GM18507 (cell line): Measurements from ENCODE around the gene RENBP.

Experiments
- DNase-seq: peaks from one replicate; pipeline ENCODE4 v3.0.0; 2011; ENCODE audit warnings: low read depth; ENCODE audit not compliant: insufficient read length; ENCODE audit errors: extremely low spot score
- FAIRE-seq: peaks from 2 replicates; lab custom pipeline; 2011; peaks lifted over from hg19 to GRCh38; lab: Jason Lieb, UNC

The RENBP gene

GRCh38 chrX:153938226-153938786 lies 6.1 kb downstream of the RENBP start:
- FAIRE-seq (no peak), DNase-seq (no peak)

- no peak for DNase-seq
- no peak for FAIRE-seq
Observed at GRCh38 chrX:153937056-153937455, 7.4 kb downstream of the RENBP start.

DNA sequence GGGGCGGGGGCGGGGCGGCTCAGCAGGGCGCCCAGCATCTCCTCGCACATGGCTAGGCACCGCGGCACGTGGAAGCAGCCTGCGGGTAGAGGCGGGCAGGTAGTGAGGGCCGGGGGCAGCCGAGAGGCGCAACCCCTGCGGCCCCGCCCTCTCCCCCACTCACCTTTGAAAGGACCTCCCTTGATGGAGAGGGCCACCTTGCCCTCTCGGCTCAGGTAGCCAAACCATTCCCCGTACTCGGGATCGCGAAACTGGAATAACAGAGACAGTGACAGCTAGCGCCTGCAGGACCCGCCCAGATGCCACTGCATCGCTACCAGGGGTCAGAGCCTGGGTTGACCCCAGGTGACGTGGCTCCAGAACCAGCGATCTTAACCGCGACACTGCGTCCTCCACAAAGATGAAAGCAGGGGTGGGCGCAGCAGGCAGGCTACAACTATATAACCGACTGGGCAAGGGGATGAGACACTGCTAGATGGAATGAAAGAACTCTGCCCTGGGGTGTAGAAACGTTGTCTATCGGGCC lies 9.1 kb downstream of the RENBP start:
- FAIRE-seq (no peak), DNase-seq (no peak)

GRCh38 chrX:153934762-153935325 lies 9.6 kb downstream of the RENBP start, which contains the start of gene NAA10:
NAA10 (minus strand) TSS chrX:153935037; CDS start chrX:153934904, 133 bp downstream.
- DNase-seq (peak; percentile 63), FAIRE-seq (peak; percentile 83)

DNA sequence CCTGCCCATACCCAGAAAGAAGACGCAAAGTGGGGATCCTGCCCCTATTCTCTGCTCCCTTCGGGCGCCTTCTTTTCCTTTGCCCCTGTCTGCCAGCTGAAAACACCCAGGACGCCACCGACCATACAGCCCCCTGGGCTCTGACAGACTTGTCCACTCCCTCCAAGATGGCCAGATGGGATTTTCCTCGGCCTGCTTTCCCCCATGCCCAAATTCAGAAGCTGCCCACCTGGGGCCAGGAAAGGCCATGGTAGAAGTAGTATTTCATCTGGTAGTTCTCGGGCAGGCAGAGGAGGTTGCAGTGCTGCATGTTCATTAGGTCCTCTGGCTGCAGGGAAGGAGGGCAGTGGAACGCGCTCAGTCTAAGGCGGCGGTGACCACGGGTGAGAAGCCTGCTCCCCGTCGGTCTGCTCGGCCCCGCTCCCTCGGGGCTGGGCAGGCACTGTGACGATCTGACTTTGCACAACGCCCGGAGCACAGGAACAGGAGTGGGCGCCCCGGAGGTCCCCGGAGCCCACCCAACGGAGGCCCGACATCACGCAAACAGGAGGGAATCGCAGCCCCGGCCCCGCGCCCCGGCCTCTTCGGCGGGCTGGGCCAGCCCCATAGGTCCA lies 10.2 kb downstream of the RENBP start:
- no peak for DNase-seq
- no peak for FAIRE-seq

DNA sequence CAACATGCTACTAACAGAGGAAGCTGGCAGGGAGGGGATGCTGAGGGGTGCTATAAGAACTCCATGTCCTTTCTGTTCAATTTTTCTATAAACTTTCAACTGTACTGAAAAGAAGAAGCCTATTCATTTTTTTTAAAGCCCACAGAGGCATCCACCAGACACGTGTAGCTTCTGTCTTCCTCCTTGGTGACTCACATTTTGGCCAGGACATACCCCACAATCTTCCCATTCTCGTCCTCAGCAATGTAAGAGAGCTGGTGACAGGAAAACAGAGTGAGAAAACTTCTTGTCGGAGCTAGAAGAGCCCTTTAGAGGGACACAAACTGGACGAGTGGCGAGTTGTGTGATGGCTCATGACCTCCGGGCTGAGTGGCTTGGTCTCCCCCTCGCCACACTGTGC lies 10.7 kb downstream of the RENBP start:
- FAIRE-seq, result no peak
- DNase-seq, result no peak

DNA sequence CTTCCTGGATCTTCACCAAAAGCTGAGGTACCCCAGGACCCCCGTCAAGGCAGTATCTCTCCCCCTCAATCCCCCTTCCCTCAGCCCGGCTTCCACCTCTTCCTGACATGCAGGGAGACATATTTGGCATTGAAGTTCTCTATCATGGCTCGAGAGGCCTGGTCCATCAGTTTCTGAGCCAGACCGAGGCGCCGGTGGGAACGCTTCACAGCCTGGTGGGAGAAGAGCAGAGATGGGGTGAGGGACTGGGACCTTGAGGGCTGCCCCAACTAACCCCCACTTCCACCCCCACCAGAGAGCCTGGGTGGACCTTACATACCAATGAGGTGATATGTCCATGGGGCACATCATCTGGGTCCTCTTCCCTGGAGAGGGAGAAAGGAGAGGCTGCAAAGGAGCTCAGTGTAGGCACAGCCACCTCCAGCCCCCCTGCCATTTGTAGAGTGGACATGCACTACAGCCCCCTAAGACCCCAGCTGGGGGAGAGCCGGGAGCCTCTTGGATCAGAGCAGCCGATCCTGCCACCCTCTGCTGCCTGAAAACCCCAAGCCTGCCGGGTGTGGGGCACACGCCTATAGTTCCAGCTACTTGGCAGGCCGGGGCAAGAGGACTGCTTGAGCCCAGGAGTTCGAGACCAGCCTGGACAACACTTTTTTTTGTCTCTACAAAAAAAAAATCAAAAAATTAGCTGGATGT lies 12.1 kb downstream of the RENBP start:
- DNase-seq (no peak), FAIRE-seq (no peak)

GRCh38 chrX:153931748-153932147 lies 12.7 kb downstream of the RENBP start:
- FAIRE-seq (no peak), DNase-seq (no peak)

- FAIRE-seq, result no peak
- no peak for DNase-seq
Observed at GRCh38 chrX:153931151-153931550, 13.3 kb downstream of the RENBP start.

DNA sequence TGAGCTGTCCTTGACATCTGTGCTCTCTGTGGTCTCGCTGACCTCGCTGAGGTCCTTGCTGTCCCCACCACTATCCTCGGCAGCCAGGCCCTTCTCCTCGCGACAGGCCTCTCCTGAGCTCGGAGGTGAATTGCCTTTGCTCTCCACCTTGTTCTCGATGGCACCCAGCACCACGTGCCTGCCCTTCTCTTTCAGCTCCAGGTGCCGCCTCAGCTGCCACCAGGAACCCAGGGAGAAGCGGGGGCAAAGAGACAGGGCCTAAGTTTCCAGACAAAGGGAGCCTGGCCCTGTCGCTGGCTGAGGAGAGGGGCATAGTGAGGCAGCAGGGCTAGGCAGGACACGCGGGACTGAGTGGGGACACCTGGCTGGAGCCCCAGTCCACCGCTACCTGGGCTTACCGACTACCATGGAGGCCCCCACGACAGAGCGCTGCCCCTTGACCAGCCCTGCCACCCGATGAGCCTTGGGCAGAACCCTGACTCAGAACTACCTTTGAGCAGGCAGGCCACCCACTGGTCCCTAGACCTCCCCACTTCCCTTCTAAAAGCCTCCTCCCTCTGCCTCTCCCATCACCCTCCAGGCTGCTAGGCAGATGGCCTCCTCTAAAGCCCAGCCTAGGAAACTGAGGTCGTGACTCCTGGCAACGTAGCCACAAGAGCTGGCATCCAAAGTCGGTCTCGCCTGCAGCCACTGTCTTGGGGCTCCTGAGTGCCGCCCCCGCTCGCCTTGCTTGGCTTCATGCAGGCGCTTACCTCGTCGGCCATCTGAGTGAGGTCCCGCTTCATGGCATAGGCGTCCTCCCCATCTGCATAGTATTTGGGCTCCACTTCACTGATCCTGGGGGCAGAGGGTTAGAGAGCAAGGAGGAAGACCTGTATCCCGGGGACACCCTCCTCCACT lies 14.2 kb downstream of the RENBP start:
- DNase-seq, result no peak
- FAIRE-seq, result no peak

DNA sequence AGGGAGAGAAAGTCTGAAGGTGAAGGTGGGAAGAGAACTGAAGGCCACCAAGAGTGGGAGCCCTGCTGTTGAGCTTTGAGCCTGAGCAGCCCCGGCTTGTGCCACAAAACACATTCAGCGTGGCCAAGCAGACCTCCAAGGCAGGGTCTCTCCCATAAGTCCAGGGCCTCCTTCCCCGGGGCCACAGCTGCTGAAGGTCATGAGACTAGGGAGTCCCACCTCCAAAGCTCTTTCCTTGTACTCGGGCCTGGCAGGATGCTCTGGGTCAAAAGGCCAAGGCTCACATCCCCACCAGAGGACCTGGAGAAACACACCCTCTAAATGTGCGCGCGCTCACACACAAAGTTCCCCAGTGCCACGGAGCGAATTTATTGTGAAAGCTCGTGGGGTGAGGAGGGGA lies 14.9 kb downstream of the RENBP start:
- DNase-seq, result no peak
- no peak for FAIRE-seq

- DNase-seq, result no peak
- peak; percentile 38 for FAIRE-seq
Observed at GRCh38 chrX:153928846-153929245, 15.6 kb downstream of the RENBP start.

DNA sequence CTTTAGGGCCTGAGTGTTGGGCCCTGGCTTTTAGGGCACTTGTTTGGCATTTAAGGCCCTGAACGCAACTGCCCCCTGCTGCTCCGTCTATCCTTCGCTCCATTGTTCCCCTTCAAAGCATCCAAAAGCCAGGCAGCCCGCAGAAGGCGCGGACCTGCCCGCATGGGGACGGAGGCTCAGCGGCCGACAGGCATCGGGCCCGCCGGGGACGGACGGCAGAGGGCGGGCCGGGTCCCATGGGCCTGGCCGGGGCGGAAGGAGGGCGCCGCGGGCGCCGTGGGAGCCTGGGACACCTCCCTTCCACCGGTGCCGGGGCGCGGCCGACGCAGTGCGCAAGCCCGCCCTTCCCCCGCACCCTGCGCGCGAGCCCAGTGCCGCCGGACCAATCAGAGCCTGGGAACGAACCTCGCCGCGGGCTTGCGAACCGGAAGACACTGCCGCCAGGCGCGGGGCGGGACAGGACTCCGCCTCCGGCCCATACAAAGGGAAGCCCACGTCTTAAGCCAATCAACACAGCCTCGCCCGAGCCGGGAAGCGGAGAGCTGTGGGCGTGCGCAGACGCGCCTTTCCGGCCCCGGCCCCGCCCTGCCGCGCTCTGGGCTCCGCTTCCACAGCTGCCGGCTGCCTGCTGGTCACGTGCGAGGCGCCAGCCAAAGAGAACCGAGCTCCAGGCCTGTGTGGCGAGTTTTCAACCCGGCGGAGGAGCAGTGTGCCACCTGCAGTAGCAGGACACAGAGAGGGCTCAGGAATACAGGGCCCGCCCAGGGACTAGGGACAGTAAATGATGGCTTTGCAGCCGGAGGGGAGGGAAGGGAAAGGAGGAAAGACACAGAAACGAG lies 16.3 kb downstream of the RENBP start:
- FAIRE-seq (peak; percentile 100), DNase-seq (peak; percentile 73)

DNA sequence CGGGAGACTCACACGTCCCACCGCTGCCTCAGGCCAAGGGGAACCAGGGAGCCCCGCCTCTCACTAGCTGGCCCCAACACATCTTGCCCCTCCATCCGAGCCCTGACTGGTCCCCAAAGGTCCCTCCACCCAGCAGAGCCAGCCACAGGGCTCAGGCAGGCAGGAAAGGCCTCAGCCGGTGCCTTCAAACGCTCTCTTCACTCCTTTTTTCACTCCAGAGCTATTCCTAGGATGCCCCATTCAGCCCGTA lies 16.8 kb downstream of the RENBP start:
- DNase-seq (no peak), FAIRE-seq (no peak)

DNA sequence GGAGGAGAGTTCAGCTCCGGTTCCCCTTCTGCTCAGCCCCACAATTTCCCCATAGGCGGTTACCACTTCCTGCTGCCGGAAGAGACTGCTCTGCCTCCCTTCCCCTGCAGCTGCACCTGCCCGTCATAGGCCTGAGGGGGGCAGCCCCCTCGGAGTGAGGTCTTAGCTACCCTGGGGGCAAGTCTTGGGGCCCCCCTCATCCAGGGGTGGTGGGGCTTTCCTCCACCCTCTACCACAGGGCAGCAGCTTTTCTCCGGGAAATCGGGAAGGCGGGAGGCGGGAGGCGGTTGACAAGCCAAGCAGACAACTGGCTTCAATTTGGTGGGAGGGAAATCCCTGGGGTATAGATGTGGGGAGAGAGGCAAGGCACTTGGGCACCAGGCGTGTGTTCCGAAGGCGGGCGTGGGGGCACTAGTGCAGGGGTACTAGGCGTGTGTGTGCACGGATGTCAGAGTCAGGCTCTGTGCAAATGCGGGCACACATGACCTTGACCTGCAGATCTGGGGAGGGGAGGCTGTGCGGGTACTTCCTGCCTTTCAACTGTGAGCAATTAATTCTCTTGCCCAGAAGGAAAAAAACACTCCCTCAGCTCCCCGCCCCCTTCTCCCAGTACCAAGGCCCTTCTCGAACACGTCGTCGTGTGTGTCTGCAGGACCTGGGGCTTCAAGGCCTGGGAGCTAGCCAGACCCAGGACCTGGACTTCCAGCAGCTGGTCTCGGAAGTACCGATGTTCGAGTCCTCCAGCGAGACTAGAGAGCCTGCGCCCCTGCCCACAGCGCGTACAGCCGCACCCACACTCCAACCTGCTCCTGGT lies 17.4 kb downstream of the RENBP start:
- DNase-seq (no peak), FAIRE-seq (peak; percentile 99)

DNA sequence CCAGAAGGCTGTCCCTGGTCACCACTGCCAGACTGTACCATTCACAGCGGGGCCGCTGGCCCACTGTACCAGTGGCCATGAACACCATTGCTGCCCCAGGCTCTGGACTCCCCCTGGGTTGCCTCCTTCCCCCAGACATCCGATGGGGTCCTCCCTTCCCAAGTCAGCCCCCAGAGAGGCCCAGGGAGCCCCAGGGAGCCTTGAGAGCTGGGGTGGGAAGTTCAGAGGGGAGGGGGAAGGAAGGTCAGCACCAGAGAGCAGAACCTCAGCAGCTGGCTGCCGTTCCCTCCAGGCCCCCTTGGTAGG lies 17.9 kb downstream of the RENBP start:
- DNase-seq (no peak), FAIRE-seq (no peak)

DNA sequence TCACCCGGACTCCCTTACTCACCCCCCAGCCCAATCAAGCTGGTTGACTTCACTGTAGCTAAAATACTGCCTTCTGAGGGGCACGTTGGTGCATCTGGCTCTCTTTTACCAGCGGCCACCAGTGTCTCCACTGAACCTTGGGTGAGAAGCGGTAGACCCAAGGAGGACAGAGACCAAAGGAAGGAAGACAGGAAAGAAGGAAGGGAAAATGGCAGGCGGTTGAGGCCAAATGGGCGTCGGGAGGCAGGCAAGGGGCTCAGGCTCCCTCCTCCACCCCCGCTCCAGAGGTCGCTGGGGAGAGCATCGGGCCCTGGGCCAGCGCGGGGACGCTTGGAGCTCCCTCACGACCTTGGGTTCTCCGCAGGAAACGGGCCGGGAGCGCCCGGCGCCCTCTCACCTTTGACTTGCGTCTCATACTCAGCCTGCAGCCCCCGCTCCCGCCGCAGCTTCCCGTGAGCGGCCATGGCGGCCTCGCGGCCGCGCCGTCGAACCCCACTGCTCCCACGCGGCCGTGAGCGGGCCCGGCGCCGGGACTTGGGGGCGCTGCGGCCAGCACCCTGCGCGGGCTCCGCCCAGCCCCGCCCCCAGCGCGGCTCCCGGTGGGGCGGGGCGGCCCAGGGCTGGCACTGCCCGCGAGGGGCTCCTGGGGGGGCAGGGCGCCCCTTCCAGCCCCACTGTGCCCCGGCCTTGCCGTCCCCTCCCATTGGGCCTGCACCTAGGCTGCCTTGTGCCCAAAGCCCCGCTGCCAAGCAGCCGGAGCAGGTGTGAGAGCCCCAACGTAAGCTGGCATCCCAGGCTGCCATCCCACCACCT lies 18.5 kb downstream of the RENBP start, which contains the start of gene ARHGAP4:
Gene ARHGAP4, minus strand, starts transcription at position 526 of the 813 bp plus-strand sequence. Its CDS starts 62 bp downstream, at position 464.
- DNase-seq (no peak), FAIRE-seq (no peak)

GRCh38 chrX:153925387-153925738 lies 19.1 kb downstream of the RENBP start:
- FAIRE-seq, result peak; percentile 98
- no peak for DNase-seq
